Activated naive CD8-positive, alpha-beta T cell treated with anti-CD3 and anti-CD28 coated beads for 36 hours (primary cell): ENCODE data around the gene JMJD7. TPM values are rescaled to one million over a fixed set of nuclear protein-coding genes. Genes with fewer than 3 reads are reported as not detected.

Experiments
- DNase-seq: peaks from one replicate; pipeline ENCODE4 v3.0.0; 2021
- H3K27ac Mint-ChIP-seq: one replicate; pipeline ENCODE4 v1.8.0; 2022; ENCODE audit warnings: mild to moderate bottlenecking, moderate library complexity, mixed read lengths
- H3K27me3 Mint-ChIP-seq: one replicate; pipeline ENCODE4 v1.8.0; 2022; ENCODE audit warnings: mild to moderate bottlenecking, mixed read lengths
- H3K36me3 Mint-ChIP-seq: one replicate; pipeline ENCODE4 v1.8.0; 2021; ENCODE audit warnings: mild to moderate bottlenecking, mixed read lengths
- H3K4me1 Mint-ChIP-seq: one replicate; pipeline ENCODE4 v1.8.0; 2021; ENCODE audit warnings: mixed read lengths
- H3K4me3 Mint-ChIP-seq: one replicate; pipeline ENCODE4 v1.8.0; 2022; ENCODE audit warnings: mild to moderate bottlenecking, moderate library complexity, mixed read lengths
- H3K9me3 Mint-ChIP-seq: one replicate; pipeline ENCODE4 v1.8.0; 2022; ENCODE audit warnings: mixed read lengths
- total RNA-seq, 2 experiments: library from RNA; stranded (reverse); gene quantifications; one replicate each; pipeline ENCODE4 v1.2.3, GENCODE V29; 2021

Gene JMJD7
- total RNA-seq, 2 experiments from 2014 or later: 9.4 to 10.9 TPM

DNA sequence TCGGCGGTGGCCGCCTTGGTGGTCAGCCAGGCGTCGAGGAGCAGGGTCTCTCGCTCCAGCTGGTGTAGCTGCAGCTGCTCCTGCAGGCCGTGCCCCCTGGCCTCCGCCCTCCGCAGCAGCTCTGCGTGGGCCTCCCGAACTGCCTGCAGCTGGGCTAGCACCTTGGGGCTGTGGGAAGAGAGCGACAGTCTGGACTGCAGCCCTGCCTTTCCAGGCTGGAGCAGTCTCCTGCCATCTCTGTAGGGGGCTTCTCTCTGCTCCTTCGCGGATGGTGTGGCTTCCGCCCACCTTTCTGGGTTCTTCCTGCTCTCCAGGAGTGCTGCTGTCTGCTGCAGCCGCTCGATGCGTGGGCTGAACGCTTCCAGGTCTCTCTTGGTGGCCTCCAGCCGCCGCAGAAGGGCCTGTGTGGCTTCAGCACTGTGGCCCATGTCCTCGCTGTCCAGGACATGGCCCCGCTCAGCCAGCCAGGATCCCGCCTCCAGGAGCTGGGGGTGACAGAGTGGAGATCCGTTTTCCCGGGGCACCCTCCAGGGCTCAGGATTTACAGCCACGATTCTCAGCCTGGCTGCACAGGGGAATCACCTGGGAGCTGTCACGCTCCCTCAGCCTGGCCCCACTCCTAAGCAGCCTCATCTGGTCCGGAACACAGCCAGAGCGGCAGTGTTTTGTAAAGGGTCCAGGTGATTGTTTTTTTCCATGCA lies 27.5 kb downstream of the JMJD7 start:
- Mint-ChIP-seq H3K27ac (no peak overlapping the region), H3K36me3 (no peaks in the 10 kb centered on the region), H3K9me3 (no peaks in the 10 kb centered on the region), H3K27me3 (no peaks in the 10 kb centered on the region), H3K4me1 (no peaks in the 10 kb centered on the region), H3K4me3 (no peak overlapping the region)
- no peak for DNase-seq

GRCh38 chr15:41856262-41856661 lies 28.4 kb downstream of the JMJD7 start:
- Mint-ChIP-seq H3K9me3 (no peaks in the 10 kb centered on the region), H3K27me3 (no peaks in the 10 kb centered on the region), H3K4me3 (no peak overlapping the region), H3K4me1 (peaks cover 3% of the 10 kb centered on the region), H3K36me3 (no peaks in the 10 kb centered on the region), H3K27ac (no peak overlapping the region)
- DNase-seq: no peak

DNA sequence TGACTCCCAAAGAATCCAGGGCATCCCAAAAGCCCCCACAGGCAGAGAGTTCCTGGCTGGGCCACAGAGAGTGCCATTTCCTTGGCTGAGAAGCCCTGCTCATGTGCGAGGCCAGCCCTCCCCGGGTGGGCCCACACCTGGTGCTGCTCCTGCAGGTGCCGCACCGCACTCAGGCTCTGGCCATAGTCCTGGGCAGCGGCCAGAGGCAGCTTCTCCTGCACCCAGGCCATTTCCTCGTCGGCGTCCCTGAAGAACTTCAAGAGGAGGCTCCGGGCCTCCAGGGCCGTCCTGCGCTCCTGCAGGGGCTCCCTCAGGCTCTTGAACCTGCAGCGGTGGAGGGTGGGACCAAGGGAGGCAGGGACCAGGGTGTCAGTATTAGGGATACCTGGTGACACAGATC lies 28.8 kb downstream of the JMJD7 start:
- Mint-ChIP-seq H3K9me3 (no peaks in the 10 kb centered on the region), H3K4me1 (peaks cover 3% of the 10 kb centered on the region), H3K27ac (no peak overlapping the region), H3K36me3 (no peaks in the 10 kb centered on the region), H3K4me3 (no peak overlapping the region), H3K27me3 (no peaks in the 10 kb centered on the region)
- no peak for DNase-seq

DNA sequence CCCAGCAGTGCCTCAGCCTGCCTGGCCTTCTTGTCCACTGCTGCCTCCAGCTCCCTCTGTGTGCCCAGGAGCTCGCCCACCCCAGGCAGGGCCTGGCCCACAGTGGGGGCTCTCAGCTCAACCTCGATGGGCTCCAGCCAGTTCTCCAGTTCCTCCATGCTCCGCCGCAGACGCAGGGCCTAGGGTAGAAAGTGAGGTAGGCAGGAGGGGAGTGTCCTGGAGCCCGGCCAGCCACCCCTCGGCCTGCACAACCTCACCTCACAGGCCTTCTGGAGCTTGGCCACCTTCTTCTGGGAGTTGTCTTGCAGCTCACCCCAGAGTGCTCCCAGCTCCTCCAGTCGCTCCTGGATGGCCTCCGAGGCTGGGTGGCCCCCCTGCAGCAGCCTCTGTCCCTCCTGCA lies 29.4 kb downstream of the JMJD7 start:
- no peak for DNase-seq
- Mint-ChIP-seq H3K27ac (no peak overlapping the region), H3K9me3 (no peaks in the 10 kb centered on the region), H3K36me3 (no peaks in the 10 kb centered on the region), H3K4me1 (peaks cover 3% of the 10 kb centered on the region), H3K27me3 (no peaks in the 10 kb centered on the region), H3K4me3 (no peak overlapping the region)

GRCh38 chr15:41858756-41859155 lies 30.9 kb downstream of the JMJD7 start:
- no peak overlapping the region for H3K4me3 Mint-ChIP-seq
- DNase-seq: no peak
- no peaks in the 10 kb centered on the region for H3K36me3 Mint-ChIP-seq

GRCh38 chr15:41860049-41860828 lies 32.3 kb downstream of the JMJD7 start:
- H3K27me3 Mint-ChIP-seq: no peaks in the 10 kb centered on the region
- H3K27ac Mint-ChIP-seq: no peak overlapping the region
- no peak for DNase-seq
- H3K9me3 Mint-ChIP-seq: no peaks in the 10 kb centered on the region
- H3K4me1 Mint-ChIP-seq: peaks cover 3% of the 10 kb centered on the region
- H3K4me3 Mint-ChIP-seq: no peak overlapping the region
- no peaks in the 10 kb centered on the region for H3K36me3 Mint-ChIP-seq

More at GRCh38 chr15:41858756-41859155, 30.9 kb downstream of the JMJD7 start:
- no peaks in the 10 kb centered on the region for H3K9me3 Mint-ChIP-seq
- no peaks in the 10 kb centered on the region for H3K27me3 Mint-ChIP-seq
- H3K27ac Mint-ChIP-seq: no peak overlapping the region
- H3K4me1 Mint-ChIP-seq: peaks cover 3% of the 10 kb centered on the region

GRCh38 chr15:41861736-41862356 lies 34.0 kb downstream of the JMJD7 start:
- no peak for DNase-seq

GRCh38 chr15:41862515-41863116 lies 34.7 kb downstream of the JMJD7 start:
- H3K36me3 Mint-ChIP-seq: no peaks in the 10 kb centered on the region
- no peak overlapping the region for H3K4me3 Mint-ChIP-seq
- H3K27ac Mint-ChIP-seq: no peak overlapping the region
- peaks cover 3% of the 10 kb centered on the region for H3K4me1 Mint-ChIP-seq
- no peak for DNase-seq
- H3K27me3 Mint-ChIP-seq: no peaks in the 10 kb centered on the region
- no peaks in the 10 kb centered on the region for H3K9me3 Mint-ChIP-seq

More at GRCh38 chr15:41861736-41862356, 34.0 kb downstream of the JMJD7 start:
- Mint-ChIP-seq H3K36me3 (no peaks in the 10 kb centered on the region), H3K4me3 (no peak overlapping the region), H3K4me1 (peaks cover 3% of the 10 kb centered on the region), H3K9me3 (no peaks in the 10 kb centered on the region), H3K27ac (no peak overlapping the region), H3K27me3 (no peaks in the 10 kb centered on the region)

- Mint-ChIP-seq H3K36me3 (no peaks in the 10 kb centered on the region), H3K27me3 (no peaks in the 10 kb centered on the region), H3K27ac (no peak overlapping the region), H3K4me1 (peaks cover 4% of the 10 kb centered on the region), H3K4me3 (no peak overlapping the region), H3K9me3 (no peaks in the 10 kb centered on the region)
- DNase-seq: no peak
Observed at GRCh38 chr15:41865490-41866055, 37.7 kb downstream of the JMJD7 start.

- no peak for DNase-seq
- no peaks in the 10 kb centered on the region for H3K9me3 Mint-ChIP-seq
- no peak overlapping the region for H3K27ac Mint-ChIP-seq
- H3K4me1 Mint-ChIP-seq: peaks cover 4% of the 10 kb centered on the region
- H3K36me3 Mint-ChIP-seq: no peaks in the 10 kb centered on the region
- no peaks in the 10 kb centered on the region for H3K27me3 Mint-ChIP-seq
- H3K4me3 Mint-ChIP-seq: no peak overlapping the region
Observed at GRCh38 chr15:41866263-41866703, 38.4 kb downstream of the JMJD7 start.

- peak overlapping the region; percentile 7 for H3K27ac Mint-ChIP-seq
- no peaks in the 10 kb centered on the region for H3K27me3 Mint-ChIP-seq
Observed at GRCh38 chr15:41866872-41867579, 39.1 kb downstream of the JMJD7 start.

GRCh38 chr15:41868321-41868720 lies 40.4 kb downstream of the JMJD7 start:
- Mint-ChIP-seq H3K27ac (no peak overlapping the region), H3K27me3 (no peaks in the 10 kb centered on the region), H3K36me3 (no peaks in the 10 kb centered on the region), H3K4me3 (no peak overlapping the region), H3K4me1 (peaks cover 4% of the 10 kb centered on the region), H3K9me3 (no peaks in the 10 kb centered on the region)
- no peak for DNase-seq

More at GRCh38 chr15:41866872-41867579, 39.1 kb downstream of the JMJD7 start:
- no peaks in the 10 kb centered on the region for H3K36me3 Mint-ChIP-seq
- DNase-seq: no peak
- no peaks in the 10 kb centered on the region for H3K9me3 Mint-ChIP-seq
- peaks cover 4% of the 10 kb centered on the region for H3K4me1 Mint-ChIP-seq
- H3K4me3 Mint-ChIP-seq: no peak overlapping the region

DNA sequence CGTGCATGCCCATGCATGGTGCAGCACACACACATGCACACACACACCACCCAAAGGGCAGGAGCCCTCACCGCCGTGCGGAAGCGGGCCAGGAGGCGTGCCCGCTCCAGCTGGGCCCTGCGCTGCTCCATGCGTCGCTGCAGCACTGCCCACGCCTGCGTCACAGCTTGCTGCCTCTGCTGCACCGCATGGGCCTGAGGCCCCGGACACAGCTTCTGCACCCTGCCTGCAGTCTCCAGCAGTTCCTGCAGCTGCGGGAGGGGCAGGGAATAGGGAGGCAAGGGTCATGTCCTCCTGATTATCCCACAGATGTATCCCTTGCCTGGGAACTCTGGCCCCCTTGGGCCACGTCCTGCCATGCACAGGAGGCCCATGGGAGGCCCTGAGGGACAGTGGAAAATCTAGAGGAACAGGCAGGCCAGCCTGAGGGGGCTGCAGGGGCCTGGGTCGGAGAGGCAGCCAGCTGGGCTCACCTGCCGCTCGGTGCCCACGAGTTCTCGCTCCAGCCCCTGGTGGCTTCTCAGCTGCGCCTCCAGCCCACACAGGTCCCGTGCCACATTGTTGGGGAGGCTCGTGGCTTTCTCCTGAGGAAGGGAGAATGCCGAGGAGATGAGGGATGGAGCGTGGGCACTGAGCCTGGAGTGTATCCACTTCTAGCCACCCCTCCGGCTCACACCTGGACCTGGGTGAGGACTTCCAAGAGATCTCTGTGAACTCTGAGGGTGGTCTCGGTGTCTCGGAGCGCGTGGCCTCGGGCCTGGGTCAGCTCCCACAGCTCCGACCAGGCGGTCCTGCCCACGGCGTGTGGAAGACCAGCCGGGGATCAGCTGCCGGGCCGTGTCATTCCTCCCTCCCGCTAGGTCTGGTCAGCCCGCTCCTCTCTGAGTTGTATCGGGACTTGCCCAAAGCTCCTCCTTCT lies 42.1 kb downstream of the JMJD7 start:
- no peak for DNase-seq
- H3K27ac Mint-ChIP-seq: peak overlapping the region; percentile 62
- H3K27me3 Mint-ChIP-seq: no peaks in the 10 kb centered on the region
- H3K4me1 Mint-ChIP-seq: peaks cover 4% of the 10 kb centered on the region
- H3K4me3 Mint-ChIP-seq: no peak overlapping the region
- H3K36me3 Mint-ChIP-seq: no peaks in the 10 kb centered on the region
- H3K9me3 Mint-ChIP-seq: no peaks in the 10 kb centered on the region
